22Rv1 (cell line): ENCODE data around the gene TMTC4.

ENCODE experiments used
- H3K27ac ChIP-seq: fragments of 450-650 bp; 2 replicates; pipeline ENCODE4 v1.5.1; 2017
- ZFX ChIP-seq: fragments of 450-650 bp; IDR thresholded peaks from 2 replicates; pipeline ENCODE4 v1.6.1; 2017; ENCODE audit warnings: antibody characterized with exemption, borderline replicate concordance
- TF ChIP-seq, protein P1 (sequence below): fragments of 450-650 bp; IDR thresholded peaks from 2 replicates; pipeline ENCODE4 v1.5.1; 2017; ENCODE audit warnings: mild to moderate bottlenecking

The TMTC4 gene

DNA sequence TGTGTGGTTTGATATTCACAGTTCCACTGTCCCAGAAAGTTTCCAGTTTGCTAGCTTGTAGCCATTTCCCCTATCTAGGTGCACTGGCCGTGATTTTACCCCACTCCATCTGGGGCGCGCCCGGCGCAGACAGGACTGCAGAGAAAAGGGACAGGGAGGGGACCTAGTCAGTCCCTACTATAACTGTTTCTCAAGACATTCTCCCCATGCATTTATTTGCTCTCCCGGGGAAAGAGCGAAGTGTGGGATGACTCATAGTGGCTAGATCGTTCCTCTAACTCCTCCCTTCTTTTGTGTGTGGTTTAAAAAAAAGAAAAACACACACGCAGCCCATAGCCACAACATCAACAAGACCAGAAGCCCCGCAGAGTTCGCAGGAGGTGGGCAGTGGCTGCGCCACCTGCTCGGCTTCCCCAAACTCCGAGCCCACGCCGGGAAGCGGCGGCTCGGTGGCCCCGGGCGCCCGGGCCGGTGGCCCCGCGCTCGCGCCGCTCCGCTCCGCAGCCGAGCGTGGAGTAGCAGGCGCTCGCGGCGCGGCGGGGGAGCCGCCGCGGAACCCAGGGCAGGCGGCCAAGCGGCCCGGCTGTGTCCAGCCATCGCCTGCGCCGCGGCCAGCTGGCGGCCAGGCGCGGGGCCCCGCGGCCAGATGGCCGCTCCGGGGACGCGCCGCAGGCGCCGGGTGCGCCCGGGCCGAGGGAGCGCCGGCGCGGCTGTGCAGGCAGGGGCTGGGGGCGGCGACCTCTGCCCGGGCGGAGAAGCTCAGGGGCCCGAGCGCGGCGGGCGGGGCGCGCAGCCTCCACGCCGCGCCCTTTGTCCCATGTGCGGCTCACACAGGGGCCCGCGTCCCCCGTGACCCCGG lies 653 bp downstream of the TMTC4 start:
- H3K27ac ChIP-seq, result peak overlapping the region; percentile 79
- TF ChIP-seq, protein P1, sequence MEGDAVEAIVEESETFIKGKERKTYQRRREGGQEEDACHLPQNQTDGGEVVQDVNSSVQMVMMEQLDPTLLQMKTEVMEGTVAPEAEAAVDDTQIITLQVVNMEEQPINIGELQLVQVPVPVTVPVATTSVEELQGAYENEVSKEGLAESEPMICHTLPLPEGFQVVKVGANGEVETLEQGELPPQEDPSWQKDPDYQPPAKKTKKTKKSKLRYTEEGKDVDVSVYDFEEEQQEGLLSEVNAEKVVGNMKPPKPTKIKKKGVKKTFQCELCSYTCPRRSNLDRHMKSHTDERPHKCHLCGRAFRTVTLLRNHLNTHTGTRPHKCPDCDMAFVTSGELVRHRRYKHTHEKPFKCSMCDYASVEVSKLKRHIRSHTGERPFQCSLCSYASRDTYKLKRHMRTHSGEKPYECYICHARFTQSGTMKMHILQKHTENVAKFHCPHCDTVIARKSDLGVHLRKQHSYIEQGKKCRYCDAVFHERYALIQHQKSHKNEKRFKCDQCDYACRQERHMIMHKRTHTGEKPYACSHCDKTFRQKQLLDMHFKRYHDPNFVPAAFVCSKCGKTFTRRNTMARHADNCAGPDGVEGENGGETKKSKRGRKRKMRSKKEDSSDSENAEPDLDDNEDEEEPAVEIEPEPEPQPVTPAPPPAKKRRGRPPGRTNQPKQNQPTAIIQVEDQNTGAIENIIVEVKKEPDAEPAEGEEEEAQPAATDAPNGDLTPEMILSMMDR, result no peak
- TF ChIP-seq ZFX, result no peak

DNA sequence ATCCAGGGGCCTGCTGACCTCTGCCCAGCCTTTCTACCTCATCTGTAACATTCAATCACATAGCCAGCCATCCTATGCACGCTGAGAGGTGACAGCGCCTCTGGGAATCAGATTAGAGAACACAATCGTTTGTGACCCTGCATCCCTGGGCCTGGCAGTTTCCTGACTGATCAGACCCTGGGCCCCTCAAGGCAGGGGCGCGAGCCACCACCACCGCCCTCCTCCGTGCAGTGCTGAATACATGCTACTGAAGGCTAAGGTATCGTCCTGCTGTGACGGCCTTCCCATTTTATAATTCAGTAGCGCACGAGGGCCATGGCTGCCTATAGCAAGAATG lies 1.3 kb downstream of the TMTC4 start:
- peak overlapping the region; percentile 79 for H3K27ac ChIP-seq
- no peak for TF ChIP-seq ZFX
- TF ChIP-seq, protein P1, result no peak

DNA sequence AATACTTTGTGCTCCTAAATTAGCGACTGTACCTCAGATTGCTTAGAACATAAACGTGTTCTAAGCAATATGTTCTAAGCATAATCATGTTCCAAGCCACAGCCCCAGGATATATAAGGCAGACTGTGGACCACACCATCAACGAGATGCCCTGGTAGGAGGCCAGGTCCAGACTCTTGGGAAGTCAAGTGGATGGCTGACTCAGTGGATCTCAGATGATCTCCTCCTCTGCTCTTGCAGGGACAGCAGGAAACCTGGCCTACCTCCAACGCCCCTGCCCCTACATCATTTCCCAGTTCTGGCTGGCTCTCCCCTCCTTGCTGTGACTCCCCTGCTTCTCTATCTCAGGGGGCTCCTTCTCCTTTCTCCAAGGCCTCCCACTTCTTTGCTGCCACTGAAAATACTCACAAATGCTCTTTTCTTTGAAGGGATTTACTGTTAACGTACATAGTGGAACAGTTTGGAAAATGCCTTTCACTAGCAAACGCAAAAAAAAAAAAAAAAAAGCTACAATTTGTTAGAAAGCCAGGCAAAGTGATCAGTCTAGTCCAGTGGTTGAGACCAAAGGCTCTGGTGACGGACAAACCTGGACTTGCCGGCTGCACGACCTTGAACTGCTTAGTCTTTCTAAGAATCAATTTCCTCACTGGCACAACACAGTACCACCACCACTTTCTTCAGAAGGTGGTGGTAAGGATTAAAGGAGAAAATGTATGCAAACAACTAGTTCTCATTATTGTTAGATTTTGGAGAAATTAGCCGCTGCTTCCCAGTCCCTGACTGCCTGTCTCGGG lies 3.0 kb downstream of the TMTC4 start:
- no peak for TF ChIP-seq ZFX
- TF ChIP-seq, protein P1, result no peak
- H3K27ac ChIP-seq, result no peak overlapping the region

DNA sequence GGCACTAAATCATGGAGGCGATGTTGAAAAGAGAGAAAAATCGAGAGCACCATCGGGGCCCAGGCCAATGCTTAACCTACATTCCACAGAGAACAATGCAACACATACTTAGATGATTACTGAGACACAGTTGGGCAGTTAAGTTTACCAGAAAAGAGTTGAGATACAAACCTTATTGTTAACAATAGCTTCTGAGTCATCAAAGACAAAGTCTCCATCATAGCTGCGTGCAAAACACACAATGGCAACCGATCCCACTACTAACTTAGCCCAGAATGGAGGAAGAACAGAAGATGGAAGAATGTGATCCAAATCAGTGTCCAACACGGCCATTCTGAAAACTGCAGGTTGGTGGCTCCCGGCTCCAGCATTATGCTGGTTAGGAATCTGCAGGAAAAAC lies 6.2 kb downstream of the TMTC4 start:
- TF ChIP-seq, protein P1, result no peak
- no peak for TF ChIP-seq ZFX

DNA sequence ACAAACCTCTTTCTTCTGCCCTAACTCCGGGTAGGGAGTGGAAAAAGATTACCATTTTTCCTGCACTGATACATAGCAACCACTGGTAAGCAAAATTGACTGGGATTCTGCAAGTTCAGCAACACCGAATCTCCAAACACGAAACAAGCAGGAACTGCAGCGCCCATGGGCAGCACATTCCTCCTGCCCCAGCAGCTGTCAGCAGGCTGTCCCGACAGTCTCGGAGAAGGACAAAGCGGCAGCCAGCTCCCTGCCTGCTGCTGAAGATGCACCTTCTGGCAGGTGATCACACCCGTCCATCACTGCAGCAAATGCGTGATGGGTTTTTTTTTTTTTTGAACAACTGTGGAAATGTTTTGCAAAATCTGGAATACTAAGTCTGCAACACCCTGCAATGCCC lies 6.7 kb downstream of the TMTC4 start:
- H3K27ac ChIP-seq, result no peak overlapping the region
- TF ChIP-seq, protein P1, result no peak
- no peak for TF ChIP-seq ZFX

More for the DNA sequence above, 6.2 kb downstream of the TMTC4 start:
- H3K27ac ChIP-seq, result no peak overlapping the region

DNA sequence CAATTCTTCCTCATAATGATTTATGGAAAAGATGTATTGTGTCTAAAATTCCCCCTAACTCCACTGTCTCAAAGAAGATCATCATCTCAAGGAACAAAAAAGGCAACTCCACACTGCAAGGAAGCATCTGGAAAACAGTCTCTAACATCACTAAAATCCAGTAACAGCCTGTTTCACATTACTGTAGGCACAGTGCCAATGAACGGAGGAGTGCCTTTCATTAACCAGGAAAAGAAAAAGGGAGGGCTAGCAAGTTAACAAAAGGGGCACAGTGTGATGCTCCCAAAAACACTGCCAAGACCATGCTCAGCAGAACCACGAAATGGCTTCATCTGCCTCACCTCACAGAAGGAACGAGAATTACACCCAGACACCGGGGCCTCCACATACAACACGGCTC lies 8.5 kb downstream of the TMTC4 start:
- no peak for TF ChIP-seq ZFX
- TF ChIP-seq, protein P1, result no peak

DNA sequence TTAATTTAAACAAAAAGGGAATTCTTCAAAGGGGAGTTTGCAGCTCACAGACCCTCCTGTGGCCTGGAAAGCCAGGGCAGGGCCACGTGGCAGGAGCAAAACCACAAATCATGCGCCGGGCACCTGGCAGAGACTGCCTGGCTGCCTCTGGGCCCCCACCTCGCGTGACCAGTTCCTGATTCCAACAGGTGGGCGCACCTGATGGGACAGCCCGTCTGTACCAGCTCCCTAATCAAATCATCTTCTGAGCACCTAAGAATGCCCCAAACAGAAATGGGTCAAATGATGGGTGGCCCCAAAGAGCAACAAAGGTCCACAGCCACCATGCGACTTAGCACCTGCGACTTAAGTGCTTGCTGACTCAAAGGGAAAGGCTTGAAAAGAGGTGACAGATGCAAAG lies 9.2 kb downstream of the TMTC4 start:
- no peak for TF ChIP-seq ZFX

More for the DNA sequence above, 8.5 kb downstream of the TMTC4 start:
- no peak overlapping the region for H3K27ac ChIP-seq

More for the DNA sequence above, 9.2 kb downstream of the TMTC4 start:
- no peak overlapping the region for H3K27ac ChIP-seq
